Cardiac fibroblast (primary cell): ENCODE measurements around the gene IGSF9B.

Experiments
- DNase-seq, 2 donors: peaks; one replicate each; pipeline versions ENCODE4 v3.0.0 to v3.0.0-alpha.2; 2010; ENCODE audit warnings: low read depth in 2 of 2
- H3K4me3 ChIP-seq, 2 donors: replicated peaks in 1 of 2; 1 replicate in 1 of 2; 2 replicates in 1 of 2; pipeline ENCODE4 v1.5.1; 2011; ENCODE audit warnings: low read depth in 2 of 2, low read length in 2 of 2, mild to moderate bottlenecking in 2 of 2, moderate library complexity in 1 of 2
- TF ChIP-seq, protein P1 (sequence below): IDR thresholded peaks from one replicate; pipeline ENCODE4 v1.5.1; 2011; ENCODE audit warnings: low read depth, mild to moderate bottlenecking, low read length, inconsistent platforms

The IGSF9B gene

DNA sequence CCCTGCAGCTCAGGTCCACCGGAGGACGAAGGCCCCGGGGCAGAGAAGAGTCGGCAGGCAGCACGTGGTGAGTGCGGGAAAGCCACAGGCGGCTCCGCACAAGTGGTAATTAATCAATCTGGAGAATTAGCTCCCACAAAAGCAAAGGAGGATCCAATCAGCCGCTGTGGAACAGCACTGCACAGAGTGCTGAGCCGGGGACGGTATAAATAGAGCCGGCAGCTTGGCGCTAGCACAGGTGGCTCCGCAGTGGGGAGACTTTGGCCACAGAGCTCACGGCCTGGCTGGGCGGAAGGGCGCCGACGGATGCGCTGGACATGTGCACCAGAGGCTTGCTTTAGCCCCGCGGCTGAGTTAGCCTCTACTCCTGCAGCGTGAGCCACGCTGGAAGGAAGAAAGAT lies 48.9 kb downstream of the IGSF9B start:
- no peak overlapping the region for H3K4me3 ChIP-seq
- no peak for DNase-seq

DNA sequence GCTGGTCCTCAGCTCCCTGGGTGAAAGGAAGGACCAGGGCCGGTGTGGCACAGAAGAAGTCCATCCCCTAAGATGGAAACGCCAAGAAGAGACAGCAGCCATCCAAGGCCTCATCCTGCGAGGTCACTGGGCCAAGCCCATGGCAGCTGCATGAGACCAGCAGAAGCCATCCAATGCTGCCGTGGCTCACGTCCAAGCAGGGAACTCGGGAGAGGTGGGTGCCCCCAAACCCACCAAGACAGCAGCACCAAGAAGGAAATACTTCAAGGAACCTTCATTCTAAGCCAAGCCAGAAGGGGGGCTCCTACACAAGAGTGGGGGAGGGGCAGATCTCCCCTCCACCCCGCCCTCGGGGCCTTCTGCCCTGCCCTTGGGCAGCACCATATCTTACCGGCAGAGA lies 49.6 kb downstream of the IGSF9B start:
- H3K4me3 ChIP-seq: no peak overlapping the region
- TF ChIP-seq, protein P1, sequence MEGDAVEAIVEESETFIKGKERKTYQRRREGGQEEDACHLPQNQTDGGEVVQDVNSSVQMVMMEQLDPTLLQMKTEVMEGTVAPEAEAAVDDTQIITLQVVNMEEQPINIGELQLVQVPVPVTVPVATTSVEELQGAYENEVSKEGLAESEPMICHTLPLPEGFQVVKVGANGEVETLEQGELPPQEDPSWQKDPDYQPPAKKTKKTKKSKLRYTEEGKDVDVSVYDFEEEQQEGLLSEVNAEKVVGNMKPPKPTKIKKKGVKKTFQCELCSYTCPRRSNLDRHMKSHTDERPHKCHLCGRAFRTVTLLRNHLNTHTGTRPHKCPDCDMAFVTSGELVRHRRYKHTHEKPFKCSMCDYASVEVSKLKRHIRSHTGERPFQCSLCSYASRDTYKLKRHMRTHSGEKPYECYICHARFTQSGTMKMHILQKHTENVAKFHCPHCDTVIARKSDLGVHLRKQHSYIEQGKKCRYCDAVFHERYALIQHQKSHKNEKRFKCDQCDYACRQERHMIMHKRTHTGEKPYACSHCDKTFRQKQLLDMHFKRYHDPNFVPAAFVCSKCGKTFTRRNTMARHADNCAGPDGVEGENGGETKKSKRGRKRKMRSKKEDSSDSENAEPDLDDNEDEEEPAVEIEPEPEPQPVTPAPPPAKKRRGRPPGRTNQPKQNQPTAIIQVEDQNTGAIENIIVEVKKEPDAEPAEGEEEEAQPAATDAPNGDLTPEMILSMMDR: no peak
- no peak for DNase-seq

More for the DNA sequence above, 48.9 kb downstream of the IGSF9B start:
- TF ChIP-seq, protein P1: no peak

DNA sequence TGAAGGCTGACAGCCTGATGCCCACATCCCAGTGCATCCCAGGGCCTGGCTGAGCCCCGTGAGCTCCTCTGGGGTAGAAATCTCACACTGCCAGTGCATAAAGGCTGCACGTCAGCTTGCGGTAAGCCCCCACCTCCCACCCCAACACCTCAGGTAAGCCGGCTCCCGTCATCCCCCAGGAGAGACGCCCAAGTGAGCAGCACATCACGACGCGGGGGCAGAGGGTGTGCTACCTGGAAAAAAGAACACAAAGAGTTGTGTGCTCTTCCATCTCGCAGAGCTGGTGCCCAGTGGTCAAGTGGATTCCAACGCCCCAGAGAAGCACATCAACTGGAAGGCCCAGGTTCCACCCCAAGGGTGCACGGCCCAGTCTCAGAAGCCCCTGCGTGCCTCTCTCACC lies 50.0 kb downstream of the IGSF9B start:
- no peak overlapping the region for H3K4me3 ChIP-seq
- DNase-seq: no peak
- TF ChIP-seq, protein P1: no peak

DNA sequence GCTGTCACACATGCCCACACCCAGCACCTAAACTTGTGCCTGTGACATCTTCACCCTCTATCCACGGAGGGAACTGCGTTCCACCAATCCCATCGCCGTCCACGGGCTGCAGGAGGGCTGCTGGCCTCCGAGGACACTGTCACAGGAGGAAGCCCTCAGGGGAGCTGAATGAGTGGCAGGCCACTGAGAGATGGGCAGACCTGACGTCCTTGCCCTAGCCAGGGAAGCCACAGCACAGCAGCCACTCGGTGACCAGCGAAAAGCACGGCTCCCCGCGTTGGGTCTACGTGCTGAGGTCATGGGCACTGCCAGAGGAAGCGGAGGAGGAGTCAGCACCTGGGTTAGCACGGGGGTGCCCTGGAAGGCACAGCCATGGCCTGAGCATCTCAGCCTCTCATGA lies 50.5 kb downstream of the IGSF9B start:
- DNase-seq: no peak
- no peak overlapping the region for H3K4me3 ChIP-seq
- TF ChIP-seq, protein P1: no peak

DNA sequence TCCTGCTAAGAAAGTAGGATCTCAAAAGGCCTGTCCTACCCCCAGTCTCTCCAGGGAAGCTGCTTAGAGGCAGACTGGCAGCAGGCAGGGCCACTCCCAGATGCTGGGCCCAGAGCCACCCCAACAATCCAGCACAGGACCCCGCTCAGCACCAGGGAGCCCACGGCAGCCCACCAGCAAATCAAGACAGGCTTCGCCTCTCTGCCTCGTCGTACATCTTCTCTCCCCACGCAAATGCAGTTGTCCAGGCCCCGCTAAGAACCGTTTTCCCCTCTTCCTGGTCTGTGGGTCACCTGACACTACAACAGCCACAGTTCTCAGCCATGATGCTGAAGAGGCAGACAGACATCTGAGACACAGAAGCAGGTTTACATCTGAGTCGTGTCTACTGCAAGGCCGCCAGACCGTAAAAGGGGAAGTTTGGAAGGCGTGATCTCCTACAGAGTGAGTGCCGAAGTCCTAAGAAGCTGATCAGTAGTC lies 51.1 kb downstream of the IGSF9B start:
- no peak for DNase-seq
- TF ChIP-seq, protein P1: no peak
- no peak overlapping the region for H3K4me3 ChIP-seq

DNA sequence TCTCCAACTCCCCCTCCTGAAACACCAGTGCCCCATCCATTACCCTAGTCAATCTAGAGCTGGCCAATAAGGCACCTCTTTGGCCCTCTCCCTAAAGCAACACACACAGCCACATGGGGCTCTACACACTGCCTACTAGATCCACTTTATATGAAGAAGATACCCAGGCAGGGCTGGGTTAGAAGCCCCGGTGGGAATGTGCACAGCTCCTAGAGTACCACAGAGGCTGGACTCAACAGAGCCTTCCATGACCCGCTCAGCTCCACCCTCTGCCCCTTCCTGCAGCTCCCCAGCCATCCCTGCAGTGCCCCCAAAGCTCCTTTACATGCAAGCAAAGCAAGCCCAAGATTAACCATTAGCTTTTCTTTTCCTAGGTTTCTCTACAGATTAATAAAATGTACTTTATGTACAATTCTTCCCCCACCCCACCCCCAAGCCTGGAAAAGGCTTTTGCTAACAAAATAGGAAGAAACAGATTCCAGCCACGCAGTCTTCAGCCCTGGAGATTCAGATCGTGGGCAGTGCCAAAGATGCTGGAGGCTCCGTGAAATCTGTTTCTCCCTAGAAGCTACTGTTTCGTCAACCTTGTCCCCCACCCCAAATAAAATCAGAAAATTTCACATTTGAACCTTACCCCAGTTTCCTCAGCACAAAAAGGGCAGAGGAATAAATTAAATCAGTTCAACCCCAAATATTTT lies 51.8 kb downstream of the IGSF9B start:
- TF ChIP-seq, protein P1: no peak
- no peak overlapping the region for H3K4me3 ChIP-seq
- no peak for DNase-seq
